K562 treated with DMSO at 1 percent for 24 hours (cell line): ENCODE results near the gene KIF18B. TPM values are rescaled to one million over a fixed set of nuclear protein-coding genes. Genes with fewer than 3 reads are reported as not detected.

Experiments
- total RNA-seq: library from RNA; unstranded; fragments of 300-600 nt; gene quantifications from 2 replicates; pipeline ENCODE4 v1.2.3, GENCODE V29; 2022; ENCODE audit warnings: low read depth; ENCODE audit not compliant: insufficient read depth

Gene KIF18B
- total RNA-seq, result 20.7 and 22.2 TPM in 2 replicates

DNA sequence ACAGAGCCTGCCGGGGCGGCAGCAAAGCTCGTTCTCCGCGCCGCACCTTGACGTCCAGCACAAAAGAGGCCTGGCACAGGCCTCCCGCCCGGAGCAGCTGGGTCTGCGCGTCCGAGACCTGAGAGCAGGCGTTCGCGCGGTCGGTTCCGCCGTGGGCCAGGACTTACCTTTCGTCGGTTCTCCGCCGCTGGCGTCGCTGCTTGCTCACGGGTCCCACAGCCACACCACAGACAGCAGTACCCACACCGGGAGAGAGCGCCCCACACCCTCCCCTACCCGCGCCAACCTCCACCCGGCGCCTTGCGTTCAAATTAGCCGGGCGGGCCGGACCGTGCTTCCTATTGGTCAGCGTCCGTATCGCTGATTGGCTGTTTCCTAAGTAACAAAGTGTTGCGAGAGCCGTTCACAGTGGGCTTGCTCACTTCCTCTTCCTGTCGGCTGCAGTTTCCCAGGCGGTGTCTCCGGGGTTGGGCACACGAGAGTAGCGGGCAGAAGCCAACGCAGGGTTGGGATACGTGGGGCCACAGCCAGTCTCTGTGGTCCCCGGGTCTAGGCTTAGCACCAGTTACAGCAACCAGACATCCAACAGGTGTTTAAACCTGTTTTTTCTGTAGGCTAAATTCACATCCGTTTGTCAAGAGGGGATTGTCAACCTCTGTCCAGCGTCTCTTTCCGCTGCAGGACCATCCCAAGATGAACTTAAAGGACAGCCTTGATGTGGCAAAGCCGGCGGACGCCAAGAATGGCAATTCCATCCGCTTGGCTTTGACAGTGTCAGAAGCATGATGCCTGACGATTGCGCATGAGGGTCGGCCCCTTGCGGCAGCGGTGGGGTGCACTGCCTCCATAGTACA, at the start of gene KIF18B:
TSS of gene KIF18B (minus strand) at position 313 of the 854 bp plus-strand sequence. CDS start 11,429 bp downstream, outside the sequence.

DNA sequence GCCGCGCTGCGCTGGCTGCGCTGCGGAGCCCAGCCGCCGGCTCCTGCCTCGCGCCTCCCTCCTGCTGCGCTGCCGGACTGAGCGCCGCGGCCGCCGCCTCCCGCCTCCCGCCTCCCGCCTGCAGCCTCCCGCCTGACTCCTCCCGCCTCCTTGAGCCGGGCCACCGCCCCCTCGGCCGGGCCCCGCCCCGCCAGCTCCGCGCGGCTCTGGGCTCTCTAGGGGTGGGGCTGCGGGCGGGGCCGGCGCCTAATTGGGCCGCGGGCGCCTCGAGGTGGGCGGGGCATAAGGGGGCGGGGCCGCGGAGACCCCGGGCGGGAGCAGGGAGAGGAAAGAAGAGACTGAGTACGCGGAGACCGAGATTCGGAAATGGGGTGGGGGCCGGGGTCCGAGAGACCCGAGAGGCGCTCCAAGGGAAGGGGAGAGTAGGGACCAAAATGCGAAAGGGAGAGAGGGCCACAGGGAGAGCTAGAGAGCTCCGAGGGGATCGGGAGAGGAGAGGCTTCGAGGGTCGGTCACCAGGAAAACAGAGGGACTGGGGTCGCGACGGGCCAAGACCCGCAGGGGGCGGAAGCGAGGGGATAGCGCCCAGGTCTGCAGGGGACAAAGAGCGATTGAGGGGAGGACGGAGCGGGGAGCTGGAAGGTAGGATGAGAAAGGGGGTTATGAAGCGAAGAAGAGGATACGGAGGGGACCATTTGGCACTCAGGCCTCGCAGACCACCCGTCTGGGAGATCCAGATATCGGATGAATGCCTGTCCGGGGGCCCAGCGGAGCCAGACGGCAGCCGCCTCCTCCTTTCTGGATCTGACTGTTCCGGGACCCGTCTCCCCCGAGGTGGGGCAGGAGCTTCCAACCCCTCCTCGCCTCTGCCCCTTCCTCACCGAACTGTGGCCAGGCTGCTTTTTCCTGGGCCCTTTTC, 20.9 kb upstream of the KIF18B start, which contains the start of gene C1QL1:
TSS of gene C1QL1 (minus strand) at position 79 of the 919 bp plus-strand sequence. CDS start 255 bp downstream, outside the sequence.

DNA sequence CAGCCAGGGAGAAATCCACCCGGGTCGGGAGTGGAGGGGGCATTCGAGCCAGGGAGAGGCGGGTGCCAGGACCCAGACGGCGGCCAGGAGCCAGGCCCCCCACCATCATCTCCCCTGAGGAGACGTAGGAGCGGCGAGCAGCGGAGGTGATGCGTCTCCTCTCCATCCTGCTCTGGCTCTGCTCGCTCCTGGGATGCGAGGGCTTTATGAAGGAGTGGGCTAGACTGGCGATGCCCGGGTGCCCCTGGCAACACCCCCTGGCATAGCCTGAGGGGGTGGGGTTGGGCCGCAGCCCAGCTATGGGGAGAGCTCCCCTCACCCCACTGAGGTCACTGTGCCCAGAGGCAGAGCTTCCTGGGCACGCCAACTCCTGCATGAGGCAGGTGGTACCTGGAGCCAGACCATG, 32.2 kb downstream of the KIF18B start, which contains the start of gene GFAP:
TSS of gene GFAP (minus strand) at position 180 of the 406 bp plus-strand sequence. CDS start at position 166, 14 bp downstream.

DNA sequence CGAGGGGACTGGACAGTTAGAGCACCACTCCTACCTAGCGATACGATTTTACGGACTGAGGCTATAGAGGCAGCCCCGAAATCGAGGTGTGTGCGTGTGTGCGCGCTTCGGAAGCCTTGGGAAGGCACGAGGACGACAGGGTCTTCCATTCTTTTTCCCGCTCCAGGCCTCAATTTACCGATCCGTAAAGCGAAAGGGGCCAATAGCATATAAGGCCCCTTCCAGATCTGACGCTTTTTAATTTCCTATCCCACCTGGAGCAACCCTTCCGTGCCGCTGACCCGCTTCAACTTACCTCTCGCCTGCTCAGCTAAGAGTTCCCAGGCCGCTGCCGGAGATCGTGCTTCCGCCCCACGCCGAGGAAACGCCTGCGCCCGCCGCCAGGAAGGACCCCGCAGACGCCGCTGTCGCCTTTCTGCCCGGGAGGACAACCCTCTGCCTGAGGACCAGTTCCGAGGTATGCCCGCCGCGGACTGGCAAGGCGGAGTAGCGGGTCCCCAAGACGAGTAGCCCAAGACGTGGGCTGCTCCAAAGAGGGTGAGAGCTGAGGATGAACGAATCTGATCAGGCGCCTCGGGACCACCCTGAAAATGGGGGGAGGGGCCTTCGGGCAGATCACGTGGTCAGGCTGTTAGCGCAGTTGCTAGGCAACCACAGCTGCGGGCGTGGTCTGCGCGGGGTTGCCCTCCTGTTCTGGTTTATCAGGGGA, 48.3 kb downstream of the KIF18B start, which contains the start of gene EFTUD2:
TSS of gene EFTUD2 (minus strand) at position 372 of the 709 bp plus-strand sequence. CDS start 4,924 bp downstream, outside the sequence.

Other genes with a start within 250 kb of the KIF18B start
- 21.9 and 26.6 TPM in 2 replicates for gene DBF4B, start 239.1 kb downstream of the KIF18B start, total RNA-seq
- gene ADAM11, start 188.8 kb downstream of the KIF18B start, total RNA-seq, result 0.59 and 0.88 TPM in 2 replicates
- gene GJC1, start 117.5 kb downstream of the KIF18B start, total RNA-seq, result 0.10 TPM in 1 of 2 replicates, not detected in the other
- gene HIGD1B, start 99.9 kb downstream of the KIF18B start, total RNA-seq, result not detected in 2 replicates
- gene EFTUD2, start 48.3 kb downstream of the KIF18B start, total RNA-seq, result 84.1 and 86.8 TPM in 2 replicates
- 1.4 and 2.6 TPM in 2 replicates for gene GFAP, start 32.3 kb downstream of the KIF18B start, total RNA-seq
- 1.9 and 2.5 TPM in 2 replicates for gene C1QL1, start 20.5 kb upstream of the KIF18B start, total RNA-seq
- gene DCAKD, start 103.9 kb upstream of the KIF18B start, total RNA-seq, result 63.2 and 70.5 TPM in 2 replicates
- 106 and 114 TPM in 2 replicates for gene NMT1, start 113.5 kb upstream of the KIF18B start, total RNA-seq
- gene PLCD3, start 184.7 kb upstream of the KIF18B start, total RNA-seq, result 12.3 and 12.7 TPM in 2 replicates
- gene ACBD4, start 187.9 kb upstream of the KIF18B start, total RNA-seq, result 16.9 and 18.5 TPM in 2 replicates
- gene HEXIM1, start 200.7 kb upstream of the KIF18B start, total RNA-seq, result 33.8 and 40.1 TPM in 2 replicates
- gene HEXIM2, start 214.1 kb upstream of the KIF18B start, total RNA-seq, result 7.2 and 9.2 TPM in 2 replicates